ENCODE results near the gene SUN1. TPM values are rescaled to one million over a fixed set of nuclear protein-coding genes. Genes with fewer than 3 reads are reported as not detected.

SUN1 gene
- total RNA-seq, 4 donors from 2014 or later = 243 to 263 (median 244) TPM

DNA sequence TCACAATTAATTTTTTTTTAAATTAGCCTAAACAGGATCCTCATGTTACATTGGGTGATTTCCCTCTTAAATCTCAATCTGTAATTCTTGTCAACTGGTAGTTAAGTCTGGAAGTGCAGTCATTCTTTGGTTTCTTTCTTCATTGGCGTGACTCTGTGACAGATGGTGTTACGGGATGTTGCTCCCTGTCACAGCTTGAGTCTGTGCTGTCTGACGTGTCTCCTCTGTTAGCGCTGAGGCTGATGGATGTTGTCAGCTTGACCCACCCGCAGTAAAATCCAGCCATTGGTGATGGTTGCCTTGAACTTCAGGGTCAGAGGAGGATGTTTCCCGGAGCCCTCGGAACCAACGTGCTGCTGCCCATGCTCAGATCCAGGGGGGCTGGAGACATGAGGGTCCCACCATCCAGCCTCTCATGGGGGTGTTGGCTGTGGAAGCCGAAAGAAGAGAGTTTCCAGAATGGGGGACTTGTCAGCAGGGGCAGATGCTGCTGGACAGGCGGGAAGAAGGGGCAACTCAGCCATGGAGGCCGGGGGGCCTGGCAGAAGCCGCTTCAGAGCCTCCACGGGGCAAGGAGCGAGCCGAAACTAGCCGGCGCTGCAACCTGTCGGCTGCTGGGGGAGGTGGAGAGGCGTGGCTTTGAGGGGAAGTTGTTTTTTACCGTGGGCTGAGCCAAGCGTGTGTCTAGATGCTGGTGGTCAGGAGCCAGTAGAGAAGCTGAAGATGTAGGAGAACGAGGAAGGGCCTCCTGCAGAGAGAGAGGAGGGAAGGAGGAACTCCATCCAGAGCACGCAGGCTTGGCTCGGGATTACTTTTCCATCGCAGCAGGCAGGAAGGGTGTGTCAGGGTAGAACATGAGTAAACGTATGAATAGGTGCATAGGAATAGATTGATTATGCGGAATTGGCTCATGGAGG is 3.5 kb downstream of the SUN1 start:
- Histone ChIP-seq H3K4me1 (peaks cover 0 to 52% (median 21%) of the 10 kb centered on the region in 4 donors), H3K9me3 (no peaks in the 10 kb centered on the region), H3K27me3 (no peaks in the 10 kb centered on the region), H3K4me3 (no peak overlapping the region), H3K36me3 (peaks cover 0 to 57% (median 3%) of the 10 kb centered on the region in 3 donors), H3K27ac (peak overlapping the region in 2 of 4 donors; percentile 26 to 27)
- TF ChIP-seq, protein P1, sequence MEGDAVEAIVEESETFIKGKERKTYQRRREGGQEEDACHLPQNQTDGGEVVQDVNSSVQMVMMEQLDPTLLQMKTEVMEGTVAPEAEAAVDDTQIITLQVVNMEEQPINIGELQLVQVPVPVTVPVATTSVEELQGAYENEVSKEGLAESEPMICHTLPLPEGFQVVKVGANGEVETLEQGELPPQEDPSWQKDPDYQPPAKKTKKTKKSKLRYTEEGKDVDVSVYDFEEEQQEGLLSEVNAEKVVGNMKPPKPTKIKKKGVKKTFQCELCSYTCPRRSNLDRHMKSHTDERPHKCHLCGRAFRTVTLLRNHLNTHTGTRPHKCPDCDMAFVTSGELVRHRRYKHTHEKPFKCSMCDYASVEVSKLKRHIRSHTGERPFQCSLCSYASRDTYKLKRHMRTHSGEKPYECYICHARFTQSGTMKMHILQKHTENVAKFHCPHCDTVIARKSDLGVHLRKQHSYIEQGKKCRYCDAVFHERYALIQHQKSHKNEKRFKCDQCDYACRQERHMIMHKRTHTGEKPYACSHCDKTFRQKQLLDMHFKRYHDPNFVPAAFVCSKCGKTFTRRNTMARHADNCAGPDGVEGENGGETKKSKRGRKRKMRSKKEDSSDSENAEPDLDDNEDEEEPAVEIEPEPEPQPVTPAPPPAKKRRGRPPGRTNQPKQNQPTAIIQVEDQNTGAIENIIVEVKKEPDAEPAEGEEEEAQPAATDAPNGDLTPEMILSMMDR (IDR thresholded peaks at IDR 0.05) = no peak
- no peak for TF ChIP-seq POLR2A (IDR thresholded peaks at IDR 0.05)
- no peak for TF ChIP-seq EP300 (IDR thresholded peaks at IDR 0.05)
- no peak for DNase-seq (ENCODE audit: low spot score in 2 of 2)
- 81 to 85% methylated on average over 27 of the region's 27 CpGs for WGBS, 2 donors

DNA sequence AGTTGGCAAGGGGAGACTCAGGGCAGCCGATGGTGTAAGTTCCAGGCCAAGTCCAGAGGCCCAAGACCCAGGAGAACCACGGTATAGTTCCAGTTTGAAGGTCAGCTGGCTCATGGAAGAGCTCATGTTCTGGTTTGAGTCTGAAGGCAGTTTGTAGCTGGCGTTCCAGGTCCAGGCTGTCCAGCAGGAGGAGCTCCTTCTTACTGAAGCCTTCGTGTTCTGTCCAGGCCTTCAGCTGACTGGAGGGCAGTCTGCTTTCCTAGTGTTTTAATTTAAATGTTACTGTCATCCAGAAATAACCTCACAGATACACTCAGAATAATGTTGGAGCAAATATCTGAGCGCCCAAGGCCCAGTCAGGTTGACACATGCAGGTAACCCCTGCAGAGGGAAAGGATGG is 4.2 kb downstream of the SUN1 start:
- 62 to 66% methylated on average over 5 of the region's 5 CpGs for WGBS, 2 donors
- peaks cover 0 to 45% (median 16%) of the 10 kb centered on the region in 4 donors for H3K4me1 ChIP-seq
- no peak for DNase-seq (ENCODE audit: low spot score in 2 of 2)
- TF ChIP-seq EP300 (IDR thresholded peaks at IDR 0.05) (no peak), POLR2A (IDR thresholded peaks at IDR 0.05) (no peak)
- TF ChIP-seq, protein P1 (IDR thresholded peaks at IDR 0.05) = peak; percentile 6 to 23 (median 15)
- peak overlapping the region in 2 of 4 donors; percentile 26 to 27 for H3K27ac ChIP-seq
- H3K36me3 ChIP-seq = peaks cover 0 to 62% (median 3%) of the 10 kb centered on the region in 3 donors
- no peaks in the 10 kb centered on the region for H3K9me3 ChIP-seq
- no peaks in the 10 kb centered on the region for H3K27me3 ChIP-seq
- no peak overlapping the region for H3K4me3 ChIP-seq

- WGBS, 2 donors = 91 to 93% methylated on average over 19 of the region's 19 CpGs
- Histone ChIP-seq H3K4me3 (no peak overlapping the region), H3K27me3 (no peaks in the 10 kb centered on the region), H3K9me3 (no peaks in the 10 kb centered on the region), H3K36me3 (peaks cover 0 to 67% (median 3%) of the 10 kb centered on the region in 3 donors), H3K27ac (peak overlapping the region in 2 of 4 donors; percentile 26 to 27), H3K4me1 (peaks cover 0 to 45% (median 13%) of the 10 kb centered on the region in 4 donors)
- DNase-seq (ENCODE audit: low spot score in 2 of 2) = no peak
- TF ChIP-seq, protein P1 (IDR thresholded peaks at IDR 0.05) = no peak
Measured at GRCh38 chr7:837001-837400, 4.7 kb downstream of the SUN1 start.

GRCh38 chr7:840001-840600 is 7.8 kb downstream of the SUN1 start:
- Histone ChIP-seq H3K4me1 (peaks cover 0 to 24% (median 2%) of the 10 kb centered on the region in 4 donors), H3K4me3 (no peak overlapping the region), H3K9me3 (no peaks in the 10 kb centered on the region), H3K27ac (no peak overlapping the region), H3K27me3 (no peaks in the 10 kb centered on the region), H3K36me3 (peaks cover 6 to 83% (median 6%) of the 10 kb centered on the region in 3 donors)
- WGBS, 2 donors = 89 to 91% methylated on average over 24 of the region's 24 CpGs
- no peak for TF ChIP-seq POLR2A (IDR thresholded peaks at IDR 0.05)
- DNase-seq (ENCODE audit: low spot score in 2 of 2) = no peak

GRCh38 chr7:841943-842342 is 9.7 kb downstream of the SUN1 start:
- DNase-seq (ENCODE audit: low spot score in 2 of 2) = no peak
- TF ChIP-seq, protein P1 (IDR thresholded peaks at IDR 0.05) = no peak
- TF ChIP-seq EP300 (IDR thresholded peaks at IDR 0.05) (no peak), POLR2A (IDR thresholded peaks at IDR 0.05) (no peak)
- Histone ChIP-seq H3K27ac (peak overlapping the region in 1 of 4 donors; percentile 15), H3K4me1 (peaks cover 0 to 13% (median 0%) of the 10 kb centered on the region in 4 donors), H3K4me3 (no peak overlapping the region), H3K9me3 (no peaks in the 10 kb centered on the region), H3K27me3 (no peaks in the 10 kb centered on the region), H3K36me3 (peaks cover 6 to 94% (median 6%) of the 10 kb centered on the region in 3 donors)
- WGBS, 2 donors = 60 to 69% methylated on average over 16 of the region's 16 CpGs
